ENCODE measurements around the gene LARP1B. TPM values are rescaled to one million over a fixed set of nuclear protein-coding genes. Genes with fewer than 3 reads are reported as not detected.
"Not testable (repeated sequence)": the region's sequence is repeated elsewhere in the genome, so short reads cannot be mapped to it uniquely, and the experiment has no call there.

LARP1B gene
- total RNA-seq, 2 donors from 2014 or later = 20.2 to 20.9 TPM

GRCh38 chr4:128141866-128142265 is 80.8 kb downstream of the LARP1B start:
- Histone ChIP-seq H3K27ac (no peak overlapping the region), H3K27me3 (replicated peaks; ENCODE audit: insufficient read depth) (no peaks in the 10 kb centered on the region), H3K4me3 (no peak overlapping the region), H3K9me3 (no peaks in the 10 kb centered on the region), H3K36me3 (no peaks in the 10 kb centered on the region), H3K4me1 (replicated peaks) (no peaks in the 10 kb centered on the region)
- intact Hi-C loops (cut with DNase I) = no loop called here
- DNase-seq (ENCODE audit: low spot score) = no peak
- TF ChIP-seq POLR2AphosphoS5 (IDR thresholded peaks at IDR 0.05) (no peak), CTCF (IDR thresholded peaks at IDR 0.05) (no peak), POLR2A (IDR thresholded peaks at IDR 0.05) (no peak)

- no peak overlapping the region for H3K27ac ChIP-seq
- H3K27me3 ChIP-seq (replicated peaks; ENCODE audit: insufficient read depth) = no peaks in the 10 kb centered on the region
- H3K4me1 ChIP-seq (replicated peaks) = no peaks in the 10 kb centered on the region
- H3K4me3 ChIP-seq = no peak overlapping the region
- H3K36me3 ChIP-seq = no peaks in the 10 kb centered on the region
- TF ChIP-seq POLR2AphosphoS5 (IDR thresholded peaks at IDR 0.05) (no peak), CTCF (IDR thresholded peaks at IDR 0.05) (no peak), POLR2A (IDR thresholded peaks at IDR 0.05) (no peak)
- intact Hi-C loops (cut with DNase I) = no loop called here
- WGBS = 93% methylated on average over 2 of the region's 2 CpGs
- no peak for DNase-seq (ENCODE audit: low spot score)
- no peaks in the 10 kb centered on the region for H3K9me3 ChIP-seq
These were observed 84.6 kb downstream of the LARP1B start for GRCh38 chr4:128145727-128146126.

- 66% methylated on average over 2 of the region's 2 CpGs for WGBS
- no peak for DNase-seq (ENCODE audit: low spot score)
- no peaks in the 10 kb centered on the region for H3K9me3 ChIP-seq
- TF ChIP-seq POLR2A (IDR thresholded peaks at IDR 0.05) (no peak), CTCF (IDR thresholded peaks at IDR 0.05) (no peak)
- no peaks in the 10 kb centered on the region for H3K36me3 ChIP-seq
- H3K27me3 ChIP-seq (replicated peaks; ENCODE audit: insufficient read depth) = no peaks in the 10 kb centered on the region
- intact Hi-C loops (cut with DNase I) = no loop called here
- H3K4me1 ChIP-seq (replicated peaks) = no peaks in the 10 kb centered on the region
- H3K27ac ChIP-seq = no peak overlapping the region
- H3K4me3 ChIP-seq = no peak overlapping the region
These were observed 92.7 kb downstream of the LARP1B start for GRCh38 chr4:128153800-128154199.

GRCh38 chr4:128155231-128155855 is 94.2 kb downstream of the LARP1B start:
- Histone ChIP-seq H3K9me3 (no peaks in the 10 kb centered on the region), H3K36me3 (no peaks in the 10 kb centered on the region), H3K4me3 (no peak overlapping the region), H3K27me3 (replicated peaks; ENCODE audit: insufficient read depth) (no peaks in the 10 kb centered on the region), H3K27ac (no peak overlapping the region), H3K4me1 (replicated peaks) (no peaks in the 10 kb centered on the region)
- WGBS = 96% methylated on average over 29 of the region's 29 CpGs
- no peak for DNase-seq (ENCODE audit: low spot score)
- TF ChIP-seq POLR2AphosphoS5 (IDR thresholded peaks at IDR 0.05) (no peak), POLR2A (IDR thresholded peaks at IDR 0.05) (no peak)
- intact Hi-C loops (cut with DNase I) = no loop called here

GRCh38 chr4:128155874-128156456 is 94.9 kb downstream of the LARP1B start:
- intact Hi-C loops (cut with DNase I) = no loop called here
- H3K4me3 ChIP-seq = no peak overlapping the region
- no peak overlapping the region for H3K27ac ChIP-seq
- no peaks in the 10 kb centered on the region for H3K36me3 ChIP-seq
- no peak for TF ChIP-seq POLR2A (IDR thresholded peaks at IDR 0.05)
- TF ChIP-seq CTCF (IDR thresholded peaks at IDR 0.05) = no peak
- TF ChIP-seq POLR2AphosphoS5 (IDR thresholded peaks at IDR 0.05) = no peak
- WGBS = 99% methylated on average over 10 of the region's 10 CpGs
- DNase-seq (ENCODE audit: low spot score) = no peak
- H3K4me1 ChIP-seq (replicated peaks) = no peaks in the 10 kb centered on the region
- H3K27me3 ChIP-seq (replicated peaks; ENCODE audit: insufficient read depth) = no peaks in the 10 kb centered on the region
- no peaks in the 10 kb centered on the region for H3K9me3 ChIP-seq

- H3K4me1 ChIP-seq (replicated peaks); H3K4me3 ChIP-seq; H3K27me3 ChIP-seq (replicated peaks; ENCODE audit: insufficient read depth); H3K9me3 ChIP-seq; H3K36me3 ChIP-seq; H3K27ac ChIP-seq; intact Hi-C loops (cut with DNase I); DNase-seq (ENCODE audit: low spot score): not testable (repeated sequence)
- 93% methylated on average over 3 of the region's 3 CpGs for WGBS
These were observed 95.4 kb downstream of the LARP1B start for GRCh38 chr4:128156472-128156871.
